Muscle of leg (tissue), 11 donors: ENCODE measurements around the gene B3GLCT. TPM values are rescaled to one million over a fixed set of nuclear protein-coding genes. Genes with fewer than 3 reads are reported as not detected.

Experiments
- DNase-seq: peaks from one replicate; pipeline ENCODE4 v3.0.0; 2013
- H3K27ac ChIP-seq: one replicate; pipeline ENCODE4 v1.5.1; 2013; ENCODE audit warnings: mild to moderate bottlenecking, low read length, control low read depth
- H3K27me3 ChIP-seq: one replicate; pipeline ENCODE4 v1.6.1; 2013; ENCODE audit warnings: low read length; ENCODE audit not compliant: control insufficient read depth, insufficient read depth
- H3K36me3 ChIP-seq: one replicate; pipeline ENCODE4 v1.6.1; 2013; ENCODE audit warnings: low read length; ENCODE audit not compliant: control insufficient read depth, insufficient read depth
- H3K4me1 ChIP-seq: one replicate; pipeline ENCODE4 v1.6.1; 2013; ENCODE audit warnings: low read length; ENCODE audit not compliant: control insufficient read depth, insufficient read depth
- H3K4me3 ChIP-seq: one replicate; pipeline ENCODE4 v1.5.1; 2013; ENCODE audit warnings: low read length, control low read depth
- H3K9me3 ChIP-seq: replicated peaks from 2 replicates; pipeline ENCODE4 v1.6.1; 2013; ENCODE audit warnings: low read depth, low read length; ENCODE audit not compliant: control insufficient read depth
- WGBS: methylation state at CpG from one replicate; pipeline ENCODE4 v1.1.5; 2013; ENCODE audit warnings: missing lambda C conversion rate; ENCODE audit not compliant: insufficient coverage; 5-methylcytosine and 5-hydroxymethylcytosine counted together
- polyA plus RNA-seq, 8 donors: library from polyadenylated mRNA; unstranded; fragments of 120-200 nt; gene quantifications; one replicate each; pipeline versions ENCODE4 v1.2.1 to v1.2.3, GENCODE V29; 2013; ENCODE audit warnings: inconsistent platforms in 1 of 8, low replicate concordance in 1 of 8; ENCODE audit not compliant: insufficient read length in 8 of 8, insufficient read depth in 1 of 8
- total RNA-seq: library from RNA; stranded (reverse); fragments of 120-200 nt; gene quantifications from one replicate; pipeline ENCODE4 v1.2.4, GENCODE V29; 2013

Gene B3GLCT
- total and polyA plus RNA-seq, 9 donors = 18.3 to 40.2 (median 21.8) TPM

- no peak for DNase-seq
- Histone ChIP-seq H3K27ac (no peak overlapping the region), H3K9me3 (no peaks in the 10 kb centered on the region), H3K4me3 (no peak overlapping the region), H3K36me3 (no peaks in the 10 kb centered on the region), H3K27me3 (no peaks in the 10 kb centered on the region), H3K4me1 (peaks cover 13% of the 10 kb centered on the region)
- WGBS = 100% methylated on average over 3 of the region's 8 CpGs
Observed at GRCh38 chr13:31179241-31179640, 20.5 kb upstream of the B3GLCT start.

GRCh38 chr13:31179754-31180153 is 20.0 kb upstream of the B3GLCT start:
- DNase-seq = no peak

DNA sequence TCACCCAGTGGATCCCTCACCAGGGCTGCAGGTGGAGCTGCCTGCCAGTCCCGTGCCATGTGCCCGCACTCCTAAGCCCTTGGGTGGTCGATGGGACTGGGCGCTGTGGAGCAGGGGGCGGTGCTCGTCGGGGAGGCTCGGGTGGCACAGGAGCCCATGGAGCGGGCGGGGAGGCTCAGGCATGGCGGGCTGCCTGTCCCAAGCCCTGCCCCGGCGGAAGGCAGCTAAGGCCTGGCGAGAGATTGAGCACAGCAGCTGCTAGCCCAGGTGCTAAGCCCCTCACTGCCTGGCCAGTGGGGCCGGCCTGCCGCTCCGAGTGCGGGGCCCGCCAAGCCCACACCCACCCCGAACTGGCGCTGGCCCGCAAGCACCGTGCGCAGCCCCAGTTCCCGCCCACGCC is 16.8 kb upstream of the B3GLCT start:
- no peak for DNase-seq
- no peaks in the 10 kb centered on the region for H3K36me3 ChIP-seq
- H3K4me1 ChIP-seq = no peaks in the 10 kb centered on the region
- H3K27me3 ChIP-seq = no peaks in the 10 kb centered on the region
- WGBS = 92% methylated on average over 21 of the region's 26 CpGs
- no peak overlapping the region for H3K27ac ChIP-seq
- H3K9me3 ChIP-seq = no peaks in the 10 kb centered on the region
- H3K4me3 ChIP-seq = no peak overlapping the region

More at GRCh38 chr13:31179754-31180153, 20.0 kb upstream of the B3GLCT start:
- no peak overlapping the region for H3K27ac ChIP-seq
- H3K36me3 ChIP-seq = no peaks in the 10 kb centered on the region
- whole genome bisulfite sequencing = 29% methylated on average over 3 of the region's 5 CpGs
- peaks cover 13% of the 10 kb centered on the region for H3K4me1 ChIP-seq
- no peak overlapping the region for H3K4me3 ChIP-seq
- no peaks in the 10 kb centered on the region for H3K9me3 ChIP-seq
- H3K27me3 ChIP-seq = no peaks in the 10 kb centered on the region

GRCh38 chr13:31184451-31184850 is 15.3 kb upstream of the B3GLCT start:
- Histone ChIP-seq H3K9me3 (no peaks in the 10 kb centered on the region), H3K4me1 (no peaks in the 10 kb centered on the region), H3K4me3 (no peak overlapping the region), H3K36me3 (no peaks in the 10 kb centered on the region), H3K27ac (no peak overlapping the region), H3K27me3 (no peaks in the 10 kb centered on the region)
- DNase-seq = no peak
- WGBS = 78% methylated on average over 4 of the region's 6 CpGs

DNA sequence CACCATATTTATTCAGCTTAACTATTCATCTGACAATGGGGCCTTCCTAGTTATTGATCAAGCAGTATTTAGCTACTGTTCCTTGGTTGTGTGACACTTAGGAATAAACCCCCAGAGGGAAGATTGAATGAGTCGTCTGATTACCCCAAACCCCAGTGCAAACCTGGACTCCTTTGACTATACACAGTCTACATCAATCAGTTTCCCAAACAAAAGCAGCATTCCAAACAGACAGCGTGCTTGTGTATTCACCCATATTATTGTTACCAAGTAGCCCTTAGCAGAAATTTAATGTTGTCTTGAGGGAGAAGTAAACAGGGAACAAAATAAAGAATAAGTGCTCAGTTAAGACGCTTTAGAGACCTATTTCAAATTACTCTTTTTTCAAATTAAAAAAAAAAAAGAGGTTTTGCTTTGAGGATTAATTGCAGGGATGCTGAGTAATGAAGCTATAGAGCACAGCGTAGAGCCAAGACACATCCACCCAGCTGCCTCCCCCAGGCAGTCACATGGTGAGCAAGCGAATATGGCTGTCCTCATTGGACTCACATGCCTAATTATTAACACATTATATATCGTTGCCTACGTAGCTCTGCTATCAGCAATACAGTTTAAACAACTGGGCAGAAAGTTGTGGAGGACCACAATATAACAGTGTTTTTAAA is 14.7 kb upstream of the B3GLCT start:
- Histone ChIP-seq H3K9me3 (no peaks in the 10 kb centered on the region), H3K27ac (no peak overlapping the region), H3K36me3 (no peaks in the 10 kb centered on the region), H3K27me3 (no peaks in the 10 kb centered on the region), H3K4me3 (no peak overlapping the region), H3K4me1 (no peaks in the 10 kb centered on the region)
- DNase-seq = no peak
- WGBS = no CpG with 5 or more reads among the region's 7 CpGs

- no CpG with 5 or more reads among the region's 4 CpGs for WGBS
- H3K4me1 ChIP-seq = peaks cover 11% of the 10 kb centered on the region
- no peaks in the 10 kb centered on the region for H3K36me3 ChIP-seq
- H3K9me3 ChIP-seq = no peaks in the 10 kb centered on the region
- peak overlapping the region; percentile 20 for H3K27ac ChIP-seq
- no peak overlapping the region for H3K4me3 ChIP-seq
- H3K27me3 ChIP-seq = no peaks in the 10 kb centered on the region
- DNase-seq = no peak
Observed at GRCh38 chr13:31191748-31192147, 8.0 kb upstream of the B3GLCT start.

GRCh38 chr13:31192306-31192705 is 7.5 kb upstream of the B3GLCT start:
- Histone ChIP-seq H3K36me3 (no peaks in the 10 kb centered on the region), H3K4me1 (peaks cover 11% of the 10 kb centered on the region), H3K27me3 (no peaks in the 10 kb centered on the region), H3K27ac (peak overlapping the region; percentile 67), H3K9me3 (no peaks in the 10 kb centered on the region), H3K4me3 (no peak overlapping the region)
- WGBS = 90% methylated on average over 3 of the region's 6 CpGs
- DNase-seq = peak; percentile 64

DNA sequence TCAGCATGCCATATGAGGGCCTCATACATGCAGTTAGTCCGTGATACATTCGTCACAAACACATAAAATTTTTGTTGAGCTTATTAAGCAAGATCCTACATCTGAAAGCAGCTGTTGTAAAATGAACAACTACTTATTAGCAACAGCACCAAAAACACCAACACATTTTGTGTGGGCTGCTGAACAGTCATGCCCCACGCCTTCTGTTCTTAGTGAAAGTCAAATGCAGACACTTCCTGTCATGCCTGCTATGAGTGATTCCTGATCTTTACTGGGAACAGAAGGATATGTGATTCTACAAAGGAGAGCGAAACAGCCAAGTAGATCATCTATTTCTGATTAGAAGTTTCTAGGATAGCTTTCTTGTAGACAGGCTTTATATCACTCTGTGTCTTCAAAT is 4.2 kb upstream of the B3GLCT start:
- Histone ChIP-seq H3K27ac (no peak overlapping the region), H3K36me3 (no peaks in the 10 kb centered on the region), H3K4me3 (no peak overlapping the region), H3K27me3 (no peaks in the 10 kb centered on the region), H3K4me1 (peaks cover 11% of the 10 kb centered on the region), H3K9me3 (no peaks in the 10 kb centered on the region)
- WGBS = 92% methylated on average over 2 of the region's 4 CpGs
- no peak for DNase-seq

DNA sequence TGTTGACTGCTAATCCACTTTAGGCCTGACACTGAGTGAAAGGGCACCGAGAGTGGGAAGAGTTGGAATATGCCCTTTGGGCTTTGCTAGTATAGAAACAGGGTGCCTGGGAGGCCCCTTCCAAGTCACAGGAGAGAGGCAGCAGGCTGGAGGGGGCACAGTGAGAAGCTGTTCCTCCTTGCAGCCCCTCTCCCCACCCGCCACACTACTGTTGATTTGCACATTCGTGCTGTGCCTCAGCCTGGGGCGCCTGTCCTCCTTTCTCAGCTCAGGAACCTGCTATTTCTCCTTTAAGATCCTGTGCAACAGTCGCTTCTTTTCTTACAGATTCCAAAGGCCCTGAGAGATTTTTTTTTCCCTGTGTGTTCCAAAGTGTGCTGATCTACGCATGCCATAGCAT is 2.8 kb upstream of the B3GLCT start:
- peaks cover 16% of the 10 kb centered on the region for H3K4me1 ChIP-seq
- no peaks in the 10 kb centered on the region for H3K27me3 ChIP-seq
- no peak for DNase-seq
- no peaks in the 10 kb centered on the region for H3K36me3 ChIP-seq
- H3K4me3 ChIP-seq = no peak overlapping the region
- no peak overlapping the region for H3K27ac ChIP-seq
- H3K9me3 ChIP-seq = no peaks in the 10 kb centered on the region
- WGBS = 71% methylated on average over 4 of the region's 6 CpGs

GRCh38 chr13:31198519-31198918 is 1.3 kb upstream of the B3GLCT start:
- H3K27ac ChIP-seq = no peak overlapping the region
- no peak overlapping the region for H3K4me3 ChIP-seq
- peaks cover 11% of the 10 kb centered on the region for H3K4me1 ChIP-seq
- 83% methylated on average over 2 of the region's 3 CpGs for WGBS
- no peaks in the 10 kb centered on the region for H3K9me3 ChIP-seq
- H3K27me3 ChIP-seq = no peaks in the 10 kb centered on the region
- no peaks in the 10 kb centered on the region for H3K36me3 ChIP-seq
- DNase-seq = no peak

- Histone ChIP-seq H3K9me3 (no peaks in the 10 kb centered on the region), H3K27ac (peak overlapping the region; percentile 67), H3K4me1 (peaks cover 14% of the 10 kb centered on the region), H3K4me3 (peak overlapping the region; percentile 43), H3K27me3 (no peaks in the 10 kb centered on the region), H3K36me3 (no peaks in the 10 kb centered on the region)
- DNase-seq = no peak
- 12% methylated on average over 14 of the region's 15 CpGs for WGBS
Observed at GRCh38 chr13:31199527-31199848, 287 bp upstream of the B3GLCT start.
